ENCODE results near the gene CCN6. TPM values are rescaled to one million over a fixed set of nuclear protein-coding genes. Genes with fewer than 3 reads are reported as not detected.

The CCN6 gene
- total and polyA plus RNA-seq, 2 donors, result 0.18 TPM; not detected in 1

DNA sequence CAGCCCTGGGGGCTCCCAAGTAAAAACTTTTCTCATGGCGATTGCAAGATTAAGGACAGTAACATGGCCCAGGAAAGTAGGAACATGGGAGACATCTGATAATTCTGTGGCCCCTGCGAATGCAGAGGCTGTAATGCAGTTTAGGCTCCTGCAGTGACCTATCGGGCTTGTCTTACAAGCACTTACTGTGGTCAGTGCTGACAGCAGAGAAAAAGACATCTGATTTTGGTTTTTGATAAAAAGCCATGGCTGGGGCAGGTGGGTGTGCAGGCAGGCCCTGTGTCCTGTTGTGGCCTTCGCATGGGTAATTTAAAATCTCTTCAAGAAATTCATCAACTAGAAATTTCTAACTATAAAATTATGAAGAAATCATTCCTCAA is 19.3 kb upstream of the CCN6 start:
- 97% methylated on average over 4 of the region's 4 CpGs for WGBS
- H3K4me1 ChIP-seq (ENCODE audit: control insufficient read depth in 2 of 2, insufficient read depth in 2 of 2, low read length in 2 of 2), result peaks cover 6 to 37% of the 10 kb centered on the region in 2 donors
- H3K4me3 ChIP-seq (ENCODE audit: low read length in 2 of 2), result no peak overlapping the region
- H3K27ac ChIP-seq (ENCODE audit: low read depth in 1 of 2, low read length in 1 of 2), result no peak overlapping the region
- H3K27me3 ChIP-seq (ENCODE audit: control insufficient read depth in 2 of 2, insufficient read depth in 1 of 2, low read length in 1 of 2), result no peaks in the 10 kb centered on the region
- no peaks in the 10 kb centered on the region for H3K9me3 ChIP-seq (ENCODE audit: control insufficient read depth in 2 of 2, insufficient read depth in 1 of 2, low read length in 1 of 2)
- H3K36me3 ChIP-seq (ENCODE audit: control insufficient read depth in 2 of 2, insufficient read depth in 2 of 2, low read length in 1 of 2), result no peaks in the 10 kb centered on the region
- no peak for DNase-seq (ENCODE audit: low read depth in 6 of 9, low spot score in 9 of 9)

DNA sequence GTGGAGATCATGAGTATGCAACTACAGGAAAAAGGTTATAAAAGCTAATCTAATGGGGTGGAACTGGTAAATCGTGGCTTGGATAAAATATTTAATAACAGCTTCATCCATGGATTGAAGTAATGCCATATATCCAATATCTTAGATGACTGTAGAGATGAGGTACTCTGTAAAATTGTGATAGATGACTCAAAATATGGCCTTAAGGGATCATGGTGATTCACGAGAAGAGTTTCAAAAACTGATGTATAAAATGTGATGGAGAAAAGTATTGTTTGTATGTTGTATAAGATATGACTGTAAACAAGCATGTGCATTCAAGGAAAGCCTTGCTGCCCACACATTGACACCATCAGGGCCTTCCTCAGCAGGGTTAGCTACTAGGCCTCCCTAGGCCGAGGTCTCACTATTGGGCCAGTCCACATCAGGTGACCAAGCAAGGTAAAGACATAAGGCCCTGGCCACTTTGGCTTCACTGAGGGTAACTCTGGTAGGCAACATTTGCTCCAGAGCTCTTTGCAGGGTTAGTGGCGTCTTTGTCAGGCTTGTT is 17.7 kb upstream of the CCN6 start:
- no peak for DNase-seq (ENCODE audit: low read depth in 6 of 9, low spot score in 9 of 9)
- H3K27ac ChIP-seq (ENCODE audit: low read depth in 1 of 2, low read length in 1 of 2), result no peak overlapping the region
- H3K9me3 ChIP-seq (ENCODE audit: control insufficient read depth in 2 of 2, insufficient read depth in 1 of 2, low read length in 1 of 2), result no peaks in the 10 kb centered on the region
- no peak overlapping the region for H3K4me3 ChIP-seq (ENCODE audit: low read length in 2 of 2)
- 96% methylated on average over 4 of the region's 4 CpGs for WGBS
- H3K4me1 ChIP-seq (ENCODE audit: control insufficient read depth in 2 of 2, insufficient read depth in 2 of 2, low read length in 2 of 2), result peaks cover 6 to 25% of the 10 kb centered on the region in 2 donors
- H3K27me3 ChIP-seq (ENCODE audit: control insufficient read depth in 2 of 2, insufficient read depth in 1 of 2, low read length in 1 of 2), result no peaks in the 10 kb centered on the region
- no peaks in the 10 kb centered on the region for H3K36me3 ChIP-seq (ENCODE audit: control insufficient read depth in 2 of 2, insufficient read depth in 2 of 2, low read length in 1 of 2)

DNA sequence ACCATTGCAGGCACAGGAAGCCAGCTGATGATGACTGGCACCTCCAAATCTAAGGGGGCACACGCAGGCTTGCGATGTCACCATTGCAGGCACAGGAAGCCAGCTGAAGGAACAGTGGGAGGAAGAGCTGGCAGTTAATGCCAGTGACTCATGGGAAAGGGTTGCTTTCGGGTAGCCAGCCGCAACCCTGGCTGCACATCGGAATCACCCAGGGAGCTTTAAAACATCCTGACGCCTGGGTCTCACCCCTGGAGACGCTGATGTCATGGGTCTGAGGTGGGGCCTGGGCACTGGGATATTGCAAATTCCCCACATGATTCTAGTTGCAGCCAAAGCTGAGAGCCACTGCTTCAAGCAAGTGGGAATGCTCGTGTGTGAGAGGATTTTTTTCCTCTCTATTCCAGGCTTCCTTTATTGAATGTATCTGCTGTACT is 16.1 kb upstream of the CCN6 start:
- no peak for DNase-seq (ENCODE audit: low read depth in 6 of 9, low spot score in 9 of 9)
- H3K36me3 ChIP-seq (ENCODE audit: control insufficient read depth in 2 of 2, insufficient read depth in 2 of 2, low read length in 1 of 2), result no peaks in the 10 kb centered on the region
- H3K9me3 ChIP-seq (ENCODE audit: control insufficient read depth in 2 of 2, insufficient read depth in 1 of 2, low read length in 1 of 2), result no peaks in the 10 kb centered on the region
- WGBS, result 91% methylated on average over 8 of the region's 8 CpGs
- no peak overlapping the region for H3K27ac ChIP-seq (ENCODE audit: low read depth in 1 of 2, low read length in 1 of 2)
- H3K4me3 ChIP-seq (ENCODE audit: low read length in 2 of 2), result no peak overlapping the region
- H3K27me3 ChIP-seq (ENCODE audit: control insufficient read depth in 2 of 2, insufficient read depth in 1 of 2, low read length in 1 of 2), result no peaks in the 10 kb centered on the region
- peaks cover 6 to 25% of the 10 kb centered on the region in 2 donors for H3K4me1 ChIP-seq (ENCODE audit: control insufficient read depth in 2 of 2, insufficient read depth in 2 of 2, low read length in 2 of 2)

DNA sequence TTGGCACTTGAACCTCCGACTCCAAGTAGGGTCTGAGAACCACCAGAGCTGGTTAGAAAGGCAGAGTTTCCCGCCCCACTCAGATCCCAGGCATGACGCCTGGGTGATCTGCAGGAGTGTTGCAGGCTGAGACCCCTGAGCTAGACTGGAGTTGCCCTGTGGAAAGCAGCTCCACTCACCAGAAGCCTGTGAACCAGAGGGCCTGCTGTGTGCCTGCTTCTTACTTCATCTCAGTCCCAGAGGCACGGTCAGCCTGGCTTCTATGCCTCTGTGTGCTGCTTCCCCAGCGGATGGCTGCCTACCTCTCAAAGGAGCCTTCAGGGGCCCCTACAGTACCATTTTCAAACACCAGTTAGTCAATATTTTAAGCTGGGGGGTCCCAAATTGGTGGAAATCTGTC is 15.6 kb upstream of the CCN6 start:
- Histone ChIP-seq H3K27me3 (ENCODE audit: control insufficient read depth in 2 of 2, insufficient read depth in 1 of 2, low read length in 1 of 2) (no peaks in the 10 kb centered on the region), H3K4me1 (ENCODE audit: control insufficient read depth in 2 of 2, insufficient read depth in 2 of 2, low read length in 2 of 2) (peaks cover 6 to 25% of the 10 kb centered on the region in 2 donors), H3K4me3 (ENCODE audit: low read length in 2 of 2) (no peak overlapping the region), H3K36me3 (ENCODE audit: control insufficient read depth in 2 of 2, insufficient read depth in 2 of 2, low read length in 1 of 2) (no peaks in the 10 kb centered on the region), H3K27ac (ENCODE audit: low read depth in 1 of 2, low read length in 1 of 2) (no peak overlapping the region), H3K9me3 (ENCODE audit: control insufficient read depth in 2 of 2, insufficient read depth in 1 of 2, low read length in 1 of 2) (no peaks in the 10 kb centered on the region)
- no peak for DNase-seq (ENCODE audit: low read depth in 6 of 9, low spot score in 9 of 9)
- 98% methylated on average over 5 of the region's 5 CpGs for WGBS

DNA sequence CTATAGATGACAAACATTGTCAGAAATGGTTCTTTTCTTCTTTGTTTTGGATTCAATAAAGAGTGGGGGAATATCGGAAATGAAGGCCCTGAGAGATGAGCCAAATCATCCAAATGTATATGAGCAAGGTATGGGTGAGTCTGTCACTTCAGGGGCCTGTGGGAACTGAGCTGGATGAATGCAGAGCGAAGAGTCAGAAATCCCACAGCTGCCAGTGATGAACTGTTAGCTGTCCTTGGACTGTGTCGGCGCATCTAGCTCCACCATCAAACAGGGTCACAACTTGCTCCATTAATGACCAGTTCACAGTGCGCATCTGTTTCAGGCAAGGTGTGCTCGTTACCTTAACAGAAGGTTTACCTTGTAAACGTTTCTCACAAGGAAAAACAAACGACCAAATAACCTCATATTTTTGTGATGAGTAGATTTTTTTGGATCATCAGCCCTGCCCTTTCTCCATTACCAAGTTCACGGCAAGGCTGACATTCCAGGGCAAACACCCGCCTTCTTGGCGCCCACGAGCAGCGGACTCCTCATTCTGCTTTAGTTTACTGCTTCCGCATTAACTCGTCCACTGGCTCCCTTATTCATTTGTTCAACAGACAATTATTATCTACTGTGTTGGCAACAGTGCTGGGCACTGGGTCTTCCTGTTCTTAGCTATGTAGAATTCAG is 15.0 kb upstream of the CCN6 start:
- DNase-seq (ENCODE audit: low read depth in 6 of 9, low spot score in 9 of 9), result no peak
- H3K4me3 ChIP-seq (ENCODE audit: low read length in 2 of 2), result no peak overlapping the region
- no peaks in the 10 kb centered on the region for H3K27me3 ChIP-seq (ENCODE audit: control insufficient read depth in 2 of 2, insufficient read depth in 1 of 2, low read length in 1 of 2)
- 98% methylated on average over 15 of the region's 15 CpGs for WGBS
- H3K9me3 ChIP-seq (ENCODE audit: control insufficient read depth in 2 of 2, insufficient read depth in 1 of 2, low read length in 1 of 2), result no peaks in the 10 kb centered on the region
- peaks cover 2 to 20% of the 10 kb centered on the region in 2 donors for H3K4me1 ChIP-seq (ENCODE audit: control insufficient read depth in 2 of 2, insufficient read depth in 2 of 2, low read length in 2 of 2)
- H3K27ac ChIP-seq (ENCODE audit: low read depth in 1 of 2, low read length in 1 of 2), result no peak overlapping the region
- H3K36me3 ChIP-seq (ENCODE audit: control insufficient read depth in 2 of 2, insufficient read depth in 2 of 2, low read length in 1 of 2), result no peaks in the 10 kb centered on the region

- Histone ChIP-seq H3K9me3 (ENCODE audit: control insufficient read depth in 2 of 2, insufficient read depth in 1 of 2, low read length in 1 of 2) (no peaks in the 10 kb centered on the region), H3K27ac (ENCODE audit: low read depth in 1 of 2, low read length in 1 of 2) (no peak overlapping the region), H3K4me1 (ENCODE audit: control insufficient read depth in 2 of 2, insufficient read depth in 2 of 2, low read length in 2 of 2) (peaks cover 0 to 14% of the 10 kb centered on the region in 2 donors), H3K4me3 (ENCODE audit: low read length in 2 of 2) (no peak overlapping the region), H3K27me3 (ENCODE audit: control insufficient read depth in 2 of 2, insufficient read depth in 1 of 2, low read length in 1 of 2) (no peaks in the 10 kb centered on the region), H3K36me3 (ENCODE audit: control insufficient read depth in 2 of 2, insufficient read depth in 2 of 2, low read length in 1 of 2) (no peaks in the 10 kb centered on the region)
- 98% methylated on average over 2 of the region's 2 CpGs for WGBS
- DNase-seq (ENCODE audit: low read depth in 6 of 9, low spot score in 9 of 9), result no peak
Measured at GRCh38 chr6:112039431-112039770, 14.5 kb upstream of the CCN6 start.

GRCh38 chr6:112040956-112041355 is 12.9 kb upstream of the CCN6 start:
- Histone ChIP-seq H3K27ac (ENCODE audit: low read depth in 1 of 2, low read length in 1 of 2) (no peak overlapping the region), H3K9me3 (ENCODE audit: control insufficient read depth in 2 of 2, insufficient read depth in 1 of 2, low read length in 1 of 2) (no peaks in the 10 kb centered on the region), H3K4me1 (ENCODE audit: control insufficient read depth in 2 of 2, insufficient read depth in 2 of 2, low read length in 2 of 2) (peaks cover 0 to 8% of the 10 kb centered on the region in 2 donors), H3K27me3 (ENCODE audit: control insufficient read depth in 2 of 2, insufficient read depth in 1 of 2, low read length in 1 of 2) (no peaks in the 10 kb centered on the region), H3K36me3 (ENCODE audit: control insufficient read depth in 2 of 2, insufficient read depth in 2 of 2, low read length in 1 of 2) (no peaks in the 10 kb centered on the region), H3K4me3 (ENCODE audit: low read length in 2 of 2) (no peak overlapping the region)
- WGBS, result 52% methylated on average over 1 of the region's 1 CpG
- DNase-seq (ENCODE audit: low read depth in 6 of 9, low spot score in 9 of 9), result no peak

DNA sequence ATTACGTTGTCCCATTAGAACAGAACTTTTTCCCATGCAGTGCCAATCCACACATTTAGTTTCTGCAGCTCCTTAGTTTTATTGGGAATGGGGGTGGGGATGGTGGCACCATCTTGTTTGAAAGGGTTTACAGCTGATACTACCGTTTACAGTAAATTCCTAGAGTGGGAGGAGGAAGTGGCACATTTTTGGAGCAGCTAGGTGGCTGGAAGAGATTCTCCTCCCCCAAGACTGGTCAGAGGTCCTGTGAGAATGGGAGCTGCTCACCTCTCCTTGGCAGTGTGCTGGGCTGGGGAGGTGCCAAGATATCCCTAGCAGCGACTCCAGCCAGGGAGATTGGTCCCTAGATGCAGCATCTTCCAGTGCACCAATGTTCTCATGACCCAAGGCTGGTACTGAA is 12.4 kb upstream of the CCN6 start:
- Histone ChIP-seq H3K4me1 (ENCODE audit: control insufficient read depth in 2 of 2, insufficient read depth in 2 of 2, low read length in 2 of 2) (peaks cover 0 to 8% of the 10 kb centered on the region in 2 donors), H3K4me3 (ENCODE audit: low read length in 2 of 2) (no peak overlapping the region), H3K36me3 (ENCODE audit: control insufficient read depth in 2 of 2, insufficient read depth in 2 of 2, low read length in 1 of 2) (no peaks in the 10 kb centered on the region), H3K9me3 (ENCODE audit: control insufficient read depth in 2 of 2, insufficient read depth in 1 of 2, low read length in 1 of 2) (no peaks in the 10 kb centered on the region), H3K27me3 (ENCODE audit: control insufficient read depth in 2 of 2, insufficient read depth in 1 of 2, low read length in 1 of 2) (no peaks in the 10 kb centered on the region), H3K27ac (ENCODE audit: low read depth in 1 of 2, low read length in 1 of 2) (no peak overlapping the region)
- 94% methylated on average over 3 of the region's 3 CpGs for WGBS
- DNase-seq (ENCODE audit: low read depth in 6 of 9, low spot score in 9 of 9), result no peak

DNA sequence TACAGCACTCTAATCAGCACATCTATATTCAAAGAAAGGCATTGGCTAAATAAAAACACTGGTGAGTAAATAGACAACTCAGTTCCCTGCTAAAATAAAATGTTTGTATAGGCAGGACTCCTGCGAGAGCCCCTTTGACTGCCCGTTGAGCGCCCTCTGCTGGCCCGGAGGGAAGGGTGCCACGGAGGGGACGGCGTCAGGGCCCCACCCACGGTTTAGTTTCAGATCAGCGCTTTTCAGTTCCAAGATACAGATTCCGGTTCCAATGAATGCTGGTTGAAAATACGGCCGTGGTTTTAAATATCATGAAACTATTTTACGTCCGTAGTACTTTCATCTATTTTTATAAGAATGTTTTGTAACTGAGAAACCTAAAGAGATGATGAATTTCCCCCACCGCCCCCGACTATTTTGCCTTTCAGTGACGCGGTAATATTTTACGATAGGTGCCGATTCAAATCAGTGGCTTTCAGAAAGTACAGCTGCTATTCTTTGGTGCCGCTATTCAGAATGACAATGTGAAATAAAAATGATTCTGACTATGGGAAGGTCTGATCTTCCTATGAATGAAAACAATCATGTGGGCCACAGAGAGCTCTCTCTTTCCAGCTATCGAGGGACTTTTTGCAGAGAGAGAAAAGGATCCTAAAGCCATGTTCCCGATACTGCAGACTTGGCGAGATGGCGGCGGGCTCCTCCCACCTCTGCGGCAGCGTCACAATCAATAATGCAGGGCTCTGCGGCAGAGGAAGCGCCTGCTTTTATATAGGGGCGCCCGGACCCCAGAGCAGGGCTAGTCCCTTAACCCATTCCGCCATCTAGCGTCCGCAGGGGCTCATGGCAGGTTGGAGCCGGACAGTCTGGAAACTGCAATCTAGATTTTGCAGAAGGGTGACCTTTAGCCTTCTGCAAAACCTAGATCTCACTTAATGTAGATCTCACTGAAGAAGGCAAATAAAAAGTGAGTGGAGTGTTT is 10.6 kb upstream of the CCN6 start:
- H3K27me3 ChIP-seq (ENCODE audit: control insufficient read depth in 2 of 2, insufficient read depth in 1 of 2, low read length in 1 of 2), result no peaks in the 10 kb centered on the region
- peak overlapping the region; percentile 51 to 74 for H3K4me3 ChIP-seq (ENCODE audit: low read length in 2 of 2)
- peak overlapping the region; percentile 85 to 93 for H3K27ac ChIP-seq (ENCODE audit: low read depth in 1 of 2, low read length in 1 of 2)
- DNase-seq (ENCODE audit: low read depth in 6 of 9, low spot score in 9 of 9), result peak; percentile 79 to 94 (median 86)
- H3K4me1 ChIP-seq (ENCODE audit: control insufficient read depth in 2 of 2, insufficient read depth in 2 of 2, low read length in 2 of 2), result no peaks in the 10 kb centered on the region
- WGBS, result under 1% methylated on average over 36 of the region's 36 CpGs
- H3K9me3 ChIP-seq (ENCODE audit: control insufficient read depth in 2 of 2, insufficient read depth in 1 of 2, low read length in 1 of 2), result no peaks in the 10 kb centered on the region
- H3K36me3 ChIP-seq (ENCODE audit: control insufficient read depth in 2 of 2, insufficient read depth in 2 of 2, low read length in 1 of 2), result no peaks in the 10 kb centered on the region

All from thymus (tissue), 11 donors.